ENCODE measurements around the gene IFNGR2.
A peak's percentile ranks its signal among the peaks of the same experiment; 100 is the strongest.
"Not testable (repeated sequence)": the region's sequence is repeated elsewhere in the genome, so short reads cannot be mapped to it uniquely, and the experiment has no call there.

IFNGR2 gene

DNA sequence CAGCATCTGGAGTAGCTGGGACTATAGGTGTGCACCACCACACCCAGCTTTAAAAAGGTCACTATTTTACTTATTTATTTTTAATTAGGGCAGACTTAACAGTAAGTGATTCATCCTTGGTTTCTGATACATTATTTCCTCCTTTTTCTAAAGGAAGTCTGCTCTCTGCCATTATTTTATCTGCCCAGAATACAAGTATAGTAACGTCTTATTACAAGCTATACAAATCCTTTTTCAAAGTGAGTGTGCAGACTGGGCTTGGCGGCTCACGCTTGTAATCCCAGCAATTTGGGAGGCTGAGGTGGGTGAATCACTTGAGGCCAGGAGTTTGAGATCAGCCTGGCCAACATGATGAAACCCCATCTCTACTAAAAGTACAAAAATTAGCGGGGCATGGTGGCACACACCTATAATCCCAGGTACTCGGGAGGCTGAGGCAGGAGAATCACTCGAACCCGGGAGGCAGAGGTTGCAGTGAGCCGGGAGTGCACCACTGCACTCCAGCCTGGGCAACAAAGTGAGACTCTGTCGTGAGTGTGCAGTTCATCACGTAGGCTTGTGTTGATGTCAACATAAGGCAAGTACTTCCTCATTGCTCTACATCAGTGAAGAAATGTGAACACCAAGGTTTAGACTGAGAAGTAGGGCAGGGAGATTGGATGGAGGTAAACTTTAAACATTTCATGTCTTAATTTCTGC is 39.2 kb upstream of the IFNGR2 start:
- not testable (repeated sequence) for H3K27ac ChIP-seq (replicated peaks; ENCODE audit: low read length); H3K14ac ChIP-seq (ENCODE audit: low read length); H4K91ac ChIP-seq (ENCODE audit: low read depth, low read length, poor library complexity); H3K18ac ChIP-seq (ENCODE audit: low read length); H3K79me1 ChIP-seq (ENCODE audit: low read depth, low read length); H2BK5ac ChIP-seq (ENCODE audit: low read length); H2BK120ac ChIP-seq (ENCODE audit: low read depth, low read length); H3K36me3 ChIP-seq (replicated peaks in 1 of 2; ENCODE audit: control insufficient read depth in 2 of 2, insufficient read depth in 2 of 2, low read length in 2 of 2); H3K4me1 ChIP-seq (ENCODE audit: control insufficient read depth in 2 of 2, insufficient read depth in 1 of 2, low read depth in 1 of 2, low read length in 2 of 2); H3K4ac ChIP-seq (ENCODE audit: low read length); H2BK12ac ChIP-seq (ENCODE audit: low read length); H2AFZ ChIP-seq (ENCODE audit: low read length); H2BK15ac ChIP-seq (ENCODE audit: low read length); H3K9ac ChIP-seq (ENCODE audit: low read depth, low read length, poor library complexity); H3K4me3 ChIP-seq (ENCODE audit: low read length in 2 of 2); H3K27me3 ChIP-seq (ENCODE audit: control insufficient read depth in 3 of 3, insufficient read depth in 3 of 3, low read depth in 1 of 3, low read length in 3 of 3); H3K4me2 ChIP-seq (ENCODE audit: insufficient read depth, low read length, poor library complexity, severe bottlenecking); DNase-seq (ENCODE audit: low spot score); H4K8ac ChIP-seq (ENCODE audit: low read depth, low read length); H2AK5ac ChIP-seq (ENCODE audit: low read depth, low read length); H3K23ac ChIP-seq (ENCODE audit: low read depth, low read length, poor library complexity)
- peaks cover 10 to 21% of the 10 kb centered on the region in 2 donors for H3K9me3 ChIP-seq (replicated peaks in 1 of 2; ENCODE audit: control insufficient read depth in 2 of 2, insufficient read depth in 1 of 2, low read depth in 1 of 2, low read length in 2 of 2)
- whole genome bisulfite sequencing, 2 donors (ENCODE audit: extremely low coverage in 2 of 2, insufficient read length in 2 of 2, insufficient replicate concordance in 1 of 2), result no CpG with 5 or more reads among the region's 10 CpGs

DNA sequence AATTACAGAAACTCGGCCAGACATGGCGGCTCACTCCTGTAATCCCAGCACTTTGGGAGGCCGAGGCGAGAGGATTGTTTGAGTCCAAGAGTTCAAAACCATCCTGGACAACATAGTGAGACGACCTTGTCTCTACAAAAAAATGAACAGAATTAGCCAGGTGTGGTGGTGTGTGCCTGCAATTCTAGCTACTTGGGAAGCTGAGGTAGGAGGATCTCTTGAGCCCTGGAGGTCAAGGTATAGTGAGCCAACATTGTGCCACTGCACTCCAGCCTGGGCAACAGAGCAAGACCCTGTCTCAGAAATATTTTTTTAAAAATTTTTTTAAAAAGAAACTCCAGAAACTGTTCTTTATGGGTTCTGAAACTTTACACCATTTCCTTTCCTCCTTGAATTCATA is 38.4 kb upstream of the IFNGR2 start:
- Histone ChIP-seq H3K9ac (ENCODE audit: low read depth, low read length, poor library complexity) (no peak overlapping the region), H2BK120ac (ENCODE audit: low read depth, low read length) (no peak overlapping the region), H4K91ac (ENCODE audit: low read depth, low read length, poor library complexity) (no peak overlapping the region), H3K4me2 (ENCODE audit: insufficient read depth, low read length, poor library complexity, severe bottlenecking) (no peak overlapping the region), H4K8ac (ENCODE audit: low read depth, low read length) (no peak overlapping the region), H3K4ac (ENCODE audit: low read length) (no peak overlapping the region), H3K36me3 (replicated peaks in 1 of 2; ENCODE audit: control insufficient read depth in 2 of 2, insufficient read depth in 2 of 2, low read length in 2 of 2) (no peaks in the 10 kb centered on the region), H3K9me3 (replicated peaks in 1 of 2; ENCODE audit: control insufficient read depth in 2 of 2, insufficient read depth in 1 of 2, low read depth in 1 of 2, low read length in 2 of 2) (peaks cover 13 to 25% of the 10 kb centered on the region in 2 donors), H2BK5ac (ENCODE audit: low read length) (no peak overlapping the region), H2AFZ (ENCODE audit: low read length) (no peak overlapping the region), H3K18ac (ENCODE audit: low read length) (no peak overlapping the region), H3K27ac (replicated peaks; ENCODE audit: low read length) (no peak overlapping the region), H2AK5ac (ENCODE audit: low read depth, low read length) (no peak overlapping the region), H3K4me3 (ENCODE audit: low read length in 2 of 2) (no peak overlapping the region), H3K23ac (ENCODE audit: low read depth, low read length, poor library complexity) (no peak overlapping the region), H3K27me3 (ENCODE audit: control insufficient read depth in 3 of 3, insufficient read depth in 3 of 3, low read depth in 1 of 3, low read length in 3 of 3) (no peaks in the 10 kb centered on the region), H3K79me1 (ENCODE audit: low read depth, low read length) (no peaks in the 10 kb centered on the region), H2BK15ac (ENCODE audit: low read length) (no peak overlapping the region), H3K4me1 (ENCODE audit: control insufficient read depth in 2 of 2, insufficient read depth in 1 of 2, low read depth in 1 of 2, low read length in 2 of 2) (no peaks in the 10 kb centered on the region), H3K14ac (ENCODE audit: low read length) (no peak overlapping the region), H2BK12ac (ENCODE audit: low read length) (no peak overlapping the region)
- no peak for DNase-seq (ENCODE audit: low spot score)
- no CpG with 5 or more reads among the region's 5 CpGs for WGBS, 2 donors (ENCODE audit: extremely low coverage in 2 of 2, insufficient read length in 2 of 2, insufficient replicate concordance in 1 of 2)

DNA sequence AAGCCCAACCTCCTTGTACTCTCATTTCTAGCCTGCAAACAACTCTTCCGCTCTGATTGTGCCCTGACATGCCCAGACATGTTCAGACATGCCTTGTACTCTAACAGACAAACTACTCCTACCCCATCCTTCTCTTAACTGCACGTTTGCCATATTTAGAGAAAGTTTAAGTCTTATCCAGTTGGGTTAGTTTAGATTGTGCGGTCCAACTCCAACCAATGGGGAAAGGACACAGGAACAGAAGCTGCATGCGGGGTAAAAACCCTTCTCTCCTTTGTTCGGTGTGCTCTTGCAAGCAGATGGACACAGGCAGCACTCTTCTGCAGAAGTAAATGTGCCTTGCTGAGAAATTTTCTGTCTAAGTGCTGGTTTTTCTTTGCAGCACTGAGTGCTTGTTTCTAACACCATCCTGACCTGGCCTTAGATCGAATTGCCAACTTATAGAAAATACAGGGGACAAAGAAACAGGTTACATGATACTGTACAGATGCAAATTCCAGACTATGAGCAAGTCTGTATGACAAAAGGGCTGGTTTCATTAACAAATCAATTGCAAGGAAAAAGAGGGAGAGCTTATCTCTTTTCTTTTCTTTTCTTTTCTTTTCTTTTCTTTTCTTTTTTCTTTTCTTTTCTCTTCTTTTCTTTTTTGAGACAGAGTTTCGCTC is 35.8 kb upstream of the IFNGR2 start:
- Histone ChIP-seq H2BK5ac (ENCODE audit: low read length) (no peak overlapping the region), H3K79me1 (ENCODE audit: low read depth, low read length) (no peaks in the 10 kb centered on the region), H3K27ac (replicated peaks; ENCODE audit: low read length) (no peak overlapping the region), H2AFZ (ENCODE audit: low read length) (no peak overlapping the region), H2AK5ac (ENCODE audit: low read depth, low read length) (no peak overlapping the region), H2BK12ac (ENCODE audit: low read length) (no peak overlapping the region), H3K36me3 (replicated peaks in 1 of 2; ENCODE audit: control insufficient read depth in 2 of 2, insufficient read depth in 2 of 2, low read length in 2 of 2) (no peaks in the 10 kb centered on the region), H4K8ac (ENCODE audit: low read depth, low read length) (no peak overlapping the region), H3K4ac (ENCODE audit: low read length) (no peak overlapping the region), H3K23ac (ENCODE audit: low read depth, low read length, poor library complexity) (no peak overlapping the region), H3K4me2 (ENCODE audit: insufficient read depth, low read length, poor library complexity, severe bottlenecking) (no peak overlapping the region), H3K18ac (ENCODE audit: low read length) (no peak overlapping the region), H4K91ac (ENCODE audit: low read depth, low read length, poor library complexity) (no peak overlapping the region), H2BK15ac (ENCODE audit: low read length) (no peak overlapping the region), H3K27me3 (ENCODE audit: control insufficient read depth in 3 of 3, insufficient read depth in 3 of 3, low read depth in 1 of 3, low read length in 3 of 3) (no peaks in the 10 kb centered on the region), H3K4me1 (ENCODE audit: control insufficient read depth in 2 of 2, insufficient read depth in 1 of 2, low read depth in 1 of 2, low read length in 2 of 2) (no peaks in the 10 kb centered on the region), H2BK120ac (ENCODE audit: low read depth, low read length) (no peak overlapping the region), H3K9ac (ENCODE audit: low read depth, low read length, poor library complexity) (no peak overlapping the region), H3K4me3 (ENCODE audit: low read length in 2 of 2) (no peak overlapping the region), H3K9me3 (replicated peaks in 1 of 2; ENCODE audit: control insufficient read depth in 2 of 2, insufficient read depth in 1 of 2, low read depth in 1 of 2, low read length in 2 of 2) (peaks cover 13 to 25% of the 10 kb centered on the region in 2 donors), H3K14ac (ENCODE audit: low read length) (no peak overlapping the region)
- DNase-seq (ENCODE audit: low spot score), result no peak
- WGBS, 2 donors (ENCODE audit: extremely low coverage in 2 of 2, insufficient read length in 2 of 2, insufficient replicate concordance in 1 of 2), result no CpG with 5 or more reads among the region's 7 CpGs

DNA sequence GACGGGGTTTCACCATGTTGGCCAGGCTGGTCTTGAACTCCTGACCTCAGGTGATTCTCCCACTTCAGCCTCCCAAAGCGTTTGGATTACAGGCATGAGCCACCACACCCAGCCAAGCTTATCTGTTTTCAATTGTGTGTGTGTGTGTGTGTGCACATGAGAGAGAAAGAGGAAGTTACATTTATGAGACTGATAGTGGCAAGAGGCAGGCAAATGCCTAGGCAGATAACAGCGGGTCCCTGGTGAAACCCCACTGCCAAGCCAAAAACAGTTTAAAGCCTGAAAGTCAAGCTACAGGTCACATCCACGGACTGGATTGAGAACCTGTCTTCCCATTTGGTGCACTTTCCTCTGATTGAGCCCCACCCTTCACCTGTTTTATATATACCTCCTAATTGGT is 35.1 kb upstream of the IFNGR2 start:
- no peak overlapping the region for H3K4ac ChIP-seq (ENCODE audit: low read length)
- H3K23ac ChIP-seq (ENCODE audit: low read depth, low read length, poor library complexity), result no peak overlapping the region
- H3K4me2 ChIP-seq (ENCODE audit: insufficient read depth, low read length, poor library complexity, severe bottlenecking), result no peak overlapping the region
- H2AK5ac ChIP-seq (ENCODE audit: low read depth, low read length), result no peak overlapping the region
- H4K91ac ChIP-seq (ENCODE audit: low read depth, low read length, poor library complexity), result no peak overlapping the region
- H3K27ac ChIP-seq (replicated peaks; ENCODE audit: low read length), result no peak overlapping the region
- peak overlapping the region; percentile 60 for H2BK5ac ChIP-seq (ENCODE audit: low read length)
- H3K4me3 ChIP-seq (ENCODE audit: low read length in 2 of 2), result no peak overlapping the region
- no peak overlapping the region for H2BK15ac ChIP-seq (ENCODE audit: low read length)
- no peak overlapping the region for H2BK120ac ChIP-seq (ENCODE audit: low read depth, low read length)
- H3K9ac ChIP-seq (ENCODE audit: low read depth, low read length, poor library complexity), result no peak overlapping the region
- DNase-seq (ENCODE audit: low spot score), result no peak
- no peak overlapping the region for H4K8ac ChIP-seq (ENCODE audit: low read depth, low read length)
- H3K18ac ChIP-seq (ENCODE audit: low read length), result no peak overlapping the region
- H3K9me3 ChIP-seq (replicated peaks in 1 of 2; ENCODE audit: control insufficient read depth in 2 of 2, insufficient read depth in 1 of 2, low read depth in 1 of 2, low read length in 2 of 2), result peaks cover 13 to 25% of the 10 kb centered on the region in 2 donors
- H3K79me1 ChIP-seq (ENCODE audit: low read depth, low read length), result no peaks in the 10 kb centered on the region
- no peaks in the 10 kb centered on the region for H3K27me3 ChIP-seq (ENCODE audit: control insufficient read depth in 3 of 3, insufficient read depth in 3 of 3, low read depth in 1 of 3, low read length in 3 of 3)
- no peak overlapping the region for H2AFZ ChIP-seq (ENCODE audit: low read length)
- H3K36me3 ChIP-seq (replicated peaks in 1 of 2; ENCODE audit: control insufficient read depth in 2 of 2, insufficient read depth in 2 of 2, low read length in 2 of 2), result no peaks in the 10 kb centered on the region
- H3K14ac ChIP-seq (ENCODE audit: low read length), result no peak overlapping the region
- no peak overlapping the region for H2BK12ac ChIP-seq (ENCODE audit: low read length)
- H3K4me1 ChIP-seq (ENCODE audit: control insufficient read depth in 2 of 2, insufficient read depth in 1 of 2, low read depth in 1 of 2, low read length in 2 of 2), result no peaks in the 10 kb centered on the region
- WGBS, 2 donors (ENCODE audit: extremely low coverage in 2 of 2, insufficient read length in 2 of 2, insufficient replicate concordance in 1 of 2), result no CpG with 5 or more reads among the region's 4 CpGs
